ENCODE results near the gene MMD2. TPM values are rescaled to one million over a fixed set of nuclear protein-coding genes. Genes with fewer than 3 reads are reported as not detected.

Gene MMD2
- total RNA-seq, 4 donors from 2014 or later, result not detected

DNA sequence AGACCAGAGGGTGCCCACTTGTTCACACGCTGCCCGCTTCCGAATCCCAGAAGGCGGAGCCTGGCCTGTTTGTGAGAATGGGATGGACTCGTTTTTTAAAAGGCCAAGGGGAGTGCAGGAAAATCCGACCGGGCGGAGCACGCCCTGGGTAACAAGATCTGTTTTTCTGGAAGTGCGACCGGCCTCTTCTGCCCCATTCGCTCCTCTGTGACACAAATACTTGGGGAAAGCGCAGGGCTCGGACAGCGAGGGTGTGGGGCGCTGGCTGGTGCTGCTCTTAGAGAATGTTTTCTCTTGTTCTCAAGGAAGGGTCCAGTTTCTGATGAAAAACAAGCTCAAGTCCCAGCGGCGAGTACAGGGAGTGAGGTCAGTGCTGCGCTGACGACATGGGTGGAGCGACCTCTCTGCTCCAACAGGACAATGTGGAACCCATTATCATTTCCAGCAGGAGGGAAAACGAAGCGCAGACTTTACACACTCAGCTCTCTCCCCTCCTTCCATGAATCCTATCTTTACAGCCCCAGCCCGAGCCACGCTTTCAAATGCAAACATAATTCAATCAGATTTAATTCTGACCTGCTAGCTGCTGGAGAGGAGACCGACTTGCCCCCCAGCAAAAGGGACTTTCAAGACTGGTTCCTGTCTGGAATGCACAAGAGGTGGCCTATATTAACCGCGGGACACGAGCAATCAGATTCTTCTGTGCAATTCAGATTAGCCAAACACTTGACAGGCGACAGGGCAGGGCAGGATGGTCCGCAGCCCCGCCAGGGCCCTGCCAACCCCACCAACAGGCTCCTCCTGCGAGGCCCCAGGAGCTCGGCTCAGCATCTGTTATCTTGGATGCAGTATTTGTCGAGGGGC is 76.6 kb downstream of the MMD2 start:
- intact Hi-C loops (cut with DNase I), result no loop called here
- peak overlapping the region; percentile 35 to 70 (median 52) for H3K4me3 ChIP-seq

DNA sequence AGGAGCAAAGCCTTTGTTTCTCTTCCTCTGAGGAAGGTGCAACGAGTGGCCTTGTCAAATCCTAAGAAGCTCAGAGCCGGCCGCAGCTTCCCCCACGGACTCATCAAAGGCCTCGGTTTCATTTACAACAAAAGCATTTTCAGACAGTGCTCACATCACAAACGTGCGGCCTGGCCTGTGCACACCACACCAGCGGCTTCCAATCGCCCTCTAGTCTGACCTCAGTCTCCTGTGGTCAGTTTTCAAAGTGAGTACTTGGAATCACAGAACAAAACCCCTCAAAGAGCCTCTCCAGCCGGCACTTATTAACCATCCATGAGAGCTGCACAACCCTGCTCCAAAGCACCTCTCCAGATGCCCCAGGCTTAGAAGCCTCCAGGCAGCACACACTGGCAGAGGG is 78.8 kb downstream of the MMD2 start:
- peaks cover 0 to 30% (median 12%) of the 10 kb centered on the region in 3 donors for H3K4me1 ChIP-seq
- DNase-seq, result no peak
- H3K27me3 ChIP-seq, result peaks cover 0 to 40% (median 0%) of the 10 kb centered on the region in 4 donors
- H3K27ac ChIP-seq, result no peak overlapping the region
- no peaks in the 10 kb centered on the region for H3K9me3 ChIP-seq
- intact Hi-C loops (cut with DNase I), result no loop called here
- no peak overlapping the region for H3K4me3 ChIP-seq
- WGBS, 2 donors, result 57 to 59% methylated on average over 9 to 10 of the region's 10 CpGs
- no peak for TF ChIP-seq POLR2A (IDR thresholded peaks at IDR 0.05)
- TF ChIP-seq, protein P1, sequence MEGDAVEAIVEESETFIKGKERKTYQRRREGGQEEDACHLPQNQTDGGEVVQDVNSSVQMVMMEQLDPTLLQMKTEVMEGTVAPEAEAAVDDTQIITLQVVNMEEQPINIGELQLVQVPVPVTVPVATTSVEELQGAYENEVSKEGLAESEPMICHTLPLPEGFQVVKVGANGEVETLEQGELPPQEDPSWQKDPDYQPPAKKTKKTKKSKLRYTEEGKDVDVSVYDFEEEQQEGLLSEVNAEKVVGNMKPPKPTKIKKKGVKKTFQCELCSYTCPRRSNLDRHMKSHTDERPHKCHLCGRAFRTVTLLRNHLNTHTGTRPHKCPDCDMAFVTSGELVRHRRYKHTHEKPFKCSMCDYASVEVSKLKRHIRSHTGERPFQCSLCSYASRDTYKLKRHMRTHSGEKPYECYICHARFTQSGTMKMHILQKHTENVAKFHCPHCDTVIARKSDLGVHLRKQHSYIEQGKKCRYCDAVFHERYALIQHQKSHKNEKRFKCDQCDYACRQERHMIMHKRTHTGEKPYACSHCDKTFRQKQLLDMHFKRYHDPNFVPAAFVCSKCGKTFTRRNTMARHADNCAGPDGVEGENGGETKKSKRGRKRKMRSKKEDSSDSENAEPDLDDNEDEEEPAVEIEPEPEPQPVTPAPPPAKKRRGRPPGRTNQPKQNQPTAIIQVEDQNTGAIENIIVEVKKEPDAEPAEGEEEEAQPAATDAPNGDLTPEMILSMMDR (IDR thresholded peaks at IDR 0.05), result no peak
- H3K36me3 ChIP-seq, result peaks cover 0 to 8% (median 0%) of the 10 kb centered on the region in 3 donors

More for the DNA sequence above, 76.6 kb downstream of the MMD2 start:
- TF ChIP-seq, protein P1 (IDR thresholded peaks at IDR 0.05), result no peak
- no peak for TF ChIP-seq POLR2A (IDR thresholded peaks at IDR 0.05)
- H3K36me3 ChIP-seq, result peaks cover 0 to 4% (median 0%) of the 10 kb centered on the region in 3 donors
- no peak for DNase-seq
- no peaks in the 10 kb centered on the region for H3K9me3 ChIP-seq
- WGBS, 2 donors, result 6 to 7% methylated on average over 10 to 29 of the region's 35 CpGs
- H3K27ac ChIP-seq, result peak overlapping the region; percentile 54 to 85 (median 76)
- H3K4me1 ChIP-seq, result peaks cover 0 to 30% (median 12%) of the 10 kb centered on the region in 3 donors
- peaks cover 0 to 43% (median 0%) of the 10 kb centered on the region in 4 donors for H3K27me3 ChIP-seq

DNA sequence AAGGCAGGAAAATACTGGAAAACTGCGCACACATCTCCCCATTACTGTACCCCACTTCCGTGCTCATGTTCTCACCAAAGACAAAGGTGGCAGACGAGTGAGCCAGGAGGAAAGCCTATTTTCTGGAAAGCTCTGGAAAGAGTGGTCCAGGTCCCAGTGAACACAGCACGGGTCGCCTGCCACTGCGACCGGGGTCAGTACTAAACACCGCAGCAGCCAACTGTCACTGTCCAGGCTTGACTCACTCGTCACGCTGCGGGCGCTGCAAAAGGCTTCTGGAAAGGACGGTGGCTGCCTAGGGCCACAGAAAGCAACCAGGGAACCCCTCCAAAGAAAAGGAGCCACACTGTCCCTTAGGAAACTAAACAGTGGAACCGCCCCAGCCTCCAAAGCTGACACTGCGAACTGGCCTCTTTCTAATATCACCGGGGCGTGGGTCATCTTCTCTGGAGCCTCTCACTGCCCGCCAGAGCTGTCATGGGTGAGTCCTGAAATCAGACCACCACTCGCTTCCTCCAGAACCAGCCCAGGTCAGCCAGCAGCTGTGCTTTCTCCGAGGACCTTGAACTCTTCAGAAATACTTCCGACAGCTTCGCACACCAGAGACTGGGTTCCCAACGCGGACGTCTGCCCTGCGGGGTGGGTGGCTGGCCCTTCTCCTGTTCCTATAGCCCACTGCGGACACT is 79.4 kb downstream of the MMD2 start:
- TF ChIP-seq, protein P1 (IDR thresholded peaks at IDR 0.05), result no peak
- TF ChIP-seq POLR2A (IDR thresholded peaks at IDR 0.05), result no peak
- Histone ChIP-seq H3K36me3 (peaks cover 0 to 8% (median 0%) of the 10 kb centered on the region in 3 donors), H3K9me3 (no peaks in the 10 kb centered on the region), H3K4me1 (peaks cover 0 to 30% (median 12%) of the 10 kb centered on the region in 3 donors), H3K27ac (no peak overlapping the region), H3K4me3 (no peak overlapping the region), H3K27me3 (peaks cover 0 to 39% (median 0%) of the 10 kb centered on the region in 4 donors)
- 81 to 86% methylated on average over 13 to 14 of the region's 27 CpGs for WGBS, 2 donors
- intact Hi-C loops (cut with DNase I), result no loop called here
- DNase-seq, result no peak

DNA sequence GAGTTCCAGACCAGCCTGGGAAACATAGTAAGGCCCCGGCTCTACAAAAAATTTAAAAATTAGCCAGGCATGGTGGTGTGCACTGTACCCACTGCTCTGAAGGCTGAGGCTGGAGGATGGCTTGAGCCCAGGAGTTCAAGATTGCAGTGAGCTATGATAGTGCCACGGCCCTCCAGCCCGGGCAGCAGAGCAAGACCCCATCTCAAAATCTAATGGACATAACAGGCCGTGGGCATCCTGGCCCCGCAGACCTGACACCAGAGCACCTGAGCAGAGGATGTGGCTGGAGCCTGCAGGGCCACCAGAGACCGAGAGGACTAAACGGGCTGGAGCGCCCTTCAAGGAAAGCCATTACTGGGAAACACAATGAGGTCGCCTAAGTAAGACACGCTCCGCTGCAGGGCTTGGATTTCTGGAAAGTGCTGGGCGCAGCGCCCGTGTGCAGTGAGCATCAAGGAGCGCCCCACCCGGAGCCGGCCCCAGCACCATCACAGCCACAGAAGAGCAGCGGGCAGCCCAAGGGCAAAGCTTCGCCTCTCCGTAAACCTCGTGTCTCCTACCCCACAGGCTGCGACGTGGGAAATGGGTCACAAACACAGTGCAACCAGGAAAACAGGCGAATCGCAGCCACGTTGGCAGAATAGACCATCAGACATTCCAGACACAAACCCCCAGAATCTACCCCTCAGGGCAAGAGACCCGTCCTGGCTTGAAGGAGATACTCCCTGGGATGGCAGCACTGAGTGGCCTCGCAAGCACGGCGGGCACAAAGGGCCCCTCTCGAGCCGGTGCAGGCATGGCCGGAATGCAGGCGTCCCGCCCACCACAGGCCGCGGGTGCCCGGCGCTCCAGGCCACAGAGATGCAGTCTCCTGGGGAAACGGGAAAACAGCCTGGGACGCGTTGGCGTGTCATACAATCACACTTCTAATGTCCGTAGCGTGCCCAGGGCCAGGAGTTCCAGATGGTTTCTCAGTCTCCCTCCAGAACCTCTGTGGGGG is 80.4 kb downstream of the MMD2 start:
- no peaks in the 10 kb centered on the region for H3K9me3 ChIP-seq
- no peak overlapping the region for H3K27ac ChIP-seq
- intact Hi-C loops (cut with DNase I), result no loop called here
- H3K4me3 ChIP-seq, result no peak overlapping the region
- whole genome bisulfite sequencing, 2 donors, result 70 to 85% methylated on average over 5 to 11 of the region's 45 CpGs
- H3K4me1 ChIP-seq, result peaks cover 0 to 24% (median 11%) of the 10 kb centered on the region in 3 donors
- H3K36me3 ChIP-seq, result peaks cover 0 to 8% (median 0%) of the 10 kb centered on the region in 3 donors
- no peak for DNase-seq
- no peak for TF ChIP-seq POLR2A (IDR thresholded peaks at IDR 0.05)
- TF ChIP-seq, protein P1 (IDR thresholded peaks at IDR 0.05), result no peak
- peaks cover 0 to 30% (median 0%) of the 10 kb centered on the region in 4 donors for H3K27me3 ChIP-seq
